Measurements from ENCODE around the gene PCDHGB1.
"Not testable (repeated sequence)": the region's sequence is repeated elsewhere in the genome, so short reads cannot be mapped to it uniquely, and the experiment has no call there.

Gene PCDHGB1

GRCh38 chr5:141375444-141376155 is 25.7 kb downstream of the PCDHGB1 start:
- not testable (repeated sequence) for DNase-seq (ENCODE audit: insufficient read length, low spot score); FAIRE-seq

GRCh38 chr5:141382469-141383294 is 32.8 kb downstream of the PCDHGB1 start, which contains the start of gene PCDHGA7:
Gene PCDHGA7 (plus strand): TSS chr5:141382742. CDS start chr5:141382900, 158 bp downstream.
- DNase-seq (ENCODE audit: insufficient read length, low spot score), result peak; percentile 14
- FAIRE-seq, result no peak

- no peak for DNase-seq (ENCODE audit: insufficient read length, low spot score)
These were observed 33.4 kb downstream of the PCDHGB1 start for GRCh38 chr5:141383345-141383744.

GRCh38 chr5:141384471-141385267 is 34.8 kb downstream of the PCDHGB1 start:
- DNase-seq (ENCODE audit: insufficient read length, low spot score), result no peak
- peak; percentile 20 for FAIRE-seq

More at GRCh38 chr5:141383345-141383744, 33.4 kb downstream of the PCDHGB1 start:
- FAIRE-seq, result no peak

GRCh38 chr5:141387557-141388311 is 37.8 kb downstream of the PCDHGB1 start, which contains the start of gene PCDHGB4:
Gene PCDHGB4 (plus strand): TSS chr5:141387698. CDS start chr5:141387885, 187 bp downstream.
- DNase-seq (ENCODE audit: insufficient read length, low spot score) (peak; percentile 34), FAIRE-seq (peak; percentile 93)

- FAIRE-seq (no peak), DNase-seq (ENCODE audit: insufficient read length, low spot score) (no peak)
These were observed 38.8 kb downstream of the PCDHGB1 start for GRCh38 chr5:141388661-141389060.

GRCh38 chr5:141389153-141390042 is 39.5 kb downstream of the PCDHGB1 start:
- no peak for FAIRE-seq
- DNase-seq (ENCODE audit: insufficient read length, low spot score), result no peak

- no peak for FAIRE-seq
- no peak for DNase-seq (ENCODE audit: insufficient read length, low spot score)
These were observed 42.7 kb downstream of the PCDHGB1 start, which contains the start of gene PCDHGA8 for GRCh38 chr5:141392429-141393198. Gene PCDHGA8 (plus strand): TSS chr5:141392633. CDS start chr5:141392814, 181 bp downstream.

- DNase-seq (ENCODE audit: insufficient read length, low spot score) (no peak), FAIRE-seq (no peak)
These were observed 43.4 kb downstream of the PCDHGB1 start for GRCh38 chr5:141393267-141393666.

GRCh38 chr5:141394401-141395187 is 44.7 kb downstream of the PCDHGB1 start:
- DNase-seq (ENCODE audit: insufficient read length, low spot score); FAIRE-seq: not testable (repeated sequence)

- DNase-seq (ENCODE audit: insufficient read length, low spot score), result not testable (repeated sequence)
- peak; percentile 76 for FAIRE-seq
These were observed 48.1 kb downstream of the PCDHGB1 start, which contains the start of gene PCDHGB5 for GRCh38 chr5:141397756-141398551. Gene PCDHGB5 (plus strand): TSS chr5:141397947. CDS start chr5:141398128, 181 bp downstream.

- DNase-seq (ENCODE audit: insufficient read length, low spot score) (no peak), FAIRE-seq (no peak)
These were observed 48.7 kb downstream of the PCDHGB1 start for GRCh38 chr5:141398608-141399007.

GRCh38 chr5:141399555-141400258 is 49.8 kb downstream of the PCDHGB1 start:
- FAIRE-seq, result no peak
- no peak for DNase-seq (ENCODE audit: insufficient read length, low spot score)

All from HTR-8/SVneo (cell line).